ENCODE data around the gene RPL35. TPM values are rescaled to one million over a fixed set of nuclear protein-coding genes. Genes with fewer than 3 reads are reported as not detected.

Gene RPL35
- total RNA-seq, 1 donor from 2014 or later = 3,310 TPM

GRCh38 chr9:124857533-124858162 lies 4.1 kb downstream of the RPL35 start:
- no peak for DNase-seq (ENCODE audit: low read depth)
- no peak overlapping the region for H3K4me3 ChIP-seq (ENCODE audit: low read depth, low read length)
- no peak for TF ChIP-seq CTCF (IDR thresholded peaks at IDR 0.05; ENCODE audit: insufficient read depth, low read length, poor library complexity, severe bottlenecking)
- H3K36me3 ChIP-seq (ENCODE audit: control insufficient read depth, insufficient read depth, low read length) = peaks cover 5% of the 10 kb centered on the region
- no peaks in the 10 kb centered on the region for H3K27me3 ChIP-seq (ENCODE audit: control insufficient read depth, insufficient read depth, low read length)

GRCh38 chr9:124855944-124856765 lies 5.6 kb downstream of the RPL35 start:
- Histone ChIP-seq H3K27me3 (ENCODE audit: control insufficient read depth, insufficient read depth, low read length) (no peaks in the 10 kb centered on the region), H3K4me3 (ENCODE audit: low read depth, low read length) (no peak overlapping the region), H3K36me3 (ENCODE audit: control insufficient read depth, insufficient read depth, low read length) (peaks cover 4% of the 10 kb centered on the region)
- DNase-seq (ENCODE audit: low read depth) = no peak
- peak; percentile 68 for TF ChIP-seq CTCF (IDR thresholded peaks at IDR 0.05; ENCODE audit: insufficient read depth, low read length, poor library complexity, severe bottlenecking)

GRCh38 chr9:124855566-124855943 lies 6.2 kb downstream of the RPL35 start:
- H3K4me3 ChIP-seq (ENCODE audit: low read depth, low read length) = no peak overlapping the region
- DNase-seq (ENCODE audit: low read depth) = no peak
- no peak for TF ChIP-seq CTCF (IDR thresholded peaks at IDR 0.05; ENCODE audit: insufficient read depth, low read length, poor library complexity, severe bottlenecking)
- no peaks in the 10 kb centered on the region for H3K27me3 ChIP-seq (ENCODE audit: control insufficient read depth, insufficient read depth, low read length)
- peaks cover 3% of the 10 kb centered on the region for H3K36me3 ChIP-seq (ENCODE audit: control insufficient read depth, insufficient read depth, low read length)

- no peaks in the 10 kb centered on the region for H3K27me3 ChIP-seq (ENCODE audit: control insufficient read depth, insufficient read depth, low read length)
- no peak for DNase-seq (ENCODE audit: low read depth)
- H3K36me3 ChIP-seq (ENCODE audit: control insufficient read depth, insufficient read depth, low read length) = peaks cover 3% of the 10 kb centered on the region
- H3K4me3 ChIP-seq (ENCODE audit: low read depth, low read length) = no peak overlapping the region
- no peak for TF ChIP-seq CTCF (IDR thresholded peaks at IDR 0.05; ENCODE audit: insufficient read depth, low read length, poor library complexity, severe bottlenecking)
Observed at GRCh38 chr9:124854822-124855221, 6.9 kb downstream of the RPL35 start.

- DNase-seq (ENCODE audit: low read depth) = no peak
- H3K27me3 ChIP-seq (ENCODE audit: control insufficient read depth, insufficient read depth, low read length) = no peaks in the 10 kb centered on the region
- no peak overlapping the region for H3K4me3 ChIP-seq (ENCODE audit: low read depth, low read length)
- H3K36me3 ChIP-seq (ENCODE audit: control insufficient read depth, insufficient read depth, low read length) = peaks cover 3% of the 10 kb centered on the region
- TF ChIP-seq CTCF (IDR thresholded peaks at IDR 0.05; ENCODE audit: insufficient read depth, low read length, poor library complexity, severe bottlenecking) = no peak
Observed at GRCh38 chr9:124854161-124854560, 7.6 kb downstream of the RPL35 start.
